Ishikawa (cell line): ENCODE results near the gene SRRM3.

Source experiments
- CEBPB ChIP-seq: IDR thresholded peaks from 2 replicates; pipeline ENCODE4 v1.6.1; 2012
- CREB1 ChIP-seq: IDR thresholded peaks from 2 replicates; pipeline ENCODE4 v1.6.1; 2012; ENCODE audit warnings: low read depth
- EGR1 ChIP-seq: IDR thresholded peaks from 2 replicates; pipeline ENCODE4 v1.6.1; 2012
- EP300 ChIP-seq: IDR thresholded peaks from 2 replicates; pipeline ENCODE4 v1.6.1; 2012; ENCODE audit warnings: borderline replicate concordance
- FOXM1 ChIP-seq: IDR thresholded peaks from 2 replicates; pipeline ENCODE4 v1.6.1; 2012; ENCODE audit warnings: low read depth, borderline replicate concordance
- NFIC ChIP-seq: IDR thresholded peaks from 2 replicates; pipeline ENCODE4 v1.6.1; 2012
- RAD21 ChIP-seq: IDR thresholded peaks from 2 replicates; pipeline ENCODE4 v1.6.1; 2012; ENCODE audit warnings: low read depth
- TAF1 ChIP-seq: IDR thresholded peaks from 2 replicates; pipeline ENCODE4 v1.6.1; 2012; ENCODE audit warnings: low read depth, mild to moderate bottlenecking
- TCF12 ChIP-seq: IDR thresholded peaks from 2 replicates; pipeline ENCODE4 v1.6.1; 2012; ENCODE audit warnings: low read depth
- TEAD4 ChIP-seq: IDR thresholded peaks from 2 replicates; pipeline ENCODE4 v1.6.1; 2012
- YY1 ChIP-seq: IDR thresholded peaks from 2 replicates; pipeline ENCODE4 v1.6.1; 2012; ENCODE audit warnings: low read depth
- ZBTB7A ChIP-seq: IDR thresholded peaks from 2 replicates; pipeline ENCODE4 v1.6.1; 2012; ENCODE audit warnings: low read depth
- TF ChIP-seq, protein P1 (sequence below): IDR thresholded peaks from 2 replicates; pipeline ENCODE4 v1.6.1; 2012; ENCODE audit warnings: low read depth, mild to moderate bottlenecking
- TF ChIP-seq, protein P2 (sequence below): IDR thresholded peaks from 2 replicates; pipeline ENCODE4 v1.6.1; 2012
- TF ChIP-seq, protein P3 (sequence below): IDR thresholded peaks from 2 replicates; pipeline ENCODE4 v1.6.1; 2012

Gene SRRM3

DNA sequence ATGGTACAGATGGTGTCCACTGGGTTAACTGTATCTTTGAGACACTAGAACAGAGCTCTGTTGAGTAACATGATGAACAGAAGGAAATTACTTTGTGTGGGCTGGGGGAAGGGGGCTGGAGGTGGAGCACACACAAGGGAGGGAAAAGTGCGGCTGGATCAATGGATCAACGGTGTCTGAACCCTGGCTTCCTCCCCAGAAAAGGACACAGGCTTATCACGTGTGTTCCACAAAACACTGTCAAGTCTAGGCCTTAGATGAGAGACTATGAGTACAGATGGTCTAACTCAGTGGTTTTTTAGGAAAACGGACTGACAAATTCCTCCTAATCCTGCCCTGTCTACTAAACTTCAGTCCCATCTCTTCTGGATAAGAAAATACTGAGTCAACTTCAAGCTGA, 128.6 kb downstream of the SRRM3 start:
- no peak for TF ChIP-seq TAF1
- TF ChIP-seq TEAD4, result no peak
- no peak for TF ChIP-seq ZBTB7A
- no peak for TF ChIP-seq TCF12
- TF ChIP-seq CEBPB, result no peak
- TF ChIP-seq, protein P1, sequence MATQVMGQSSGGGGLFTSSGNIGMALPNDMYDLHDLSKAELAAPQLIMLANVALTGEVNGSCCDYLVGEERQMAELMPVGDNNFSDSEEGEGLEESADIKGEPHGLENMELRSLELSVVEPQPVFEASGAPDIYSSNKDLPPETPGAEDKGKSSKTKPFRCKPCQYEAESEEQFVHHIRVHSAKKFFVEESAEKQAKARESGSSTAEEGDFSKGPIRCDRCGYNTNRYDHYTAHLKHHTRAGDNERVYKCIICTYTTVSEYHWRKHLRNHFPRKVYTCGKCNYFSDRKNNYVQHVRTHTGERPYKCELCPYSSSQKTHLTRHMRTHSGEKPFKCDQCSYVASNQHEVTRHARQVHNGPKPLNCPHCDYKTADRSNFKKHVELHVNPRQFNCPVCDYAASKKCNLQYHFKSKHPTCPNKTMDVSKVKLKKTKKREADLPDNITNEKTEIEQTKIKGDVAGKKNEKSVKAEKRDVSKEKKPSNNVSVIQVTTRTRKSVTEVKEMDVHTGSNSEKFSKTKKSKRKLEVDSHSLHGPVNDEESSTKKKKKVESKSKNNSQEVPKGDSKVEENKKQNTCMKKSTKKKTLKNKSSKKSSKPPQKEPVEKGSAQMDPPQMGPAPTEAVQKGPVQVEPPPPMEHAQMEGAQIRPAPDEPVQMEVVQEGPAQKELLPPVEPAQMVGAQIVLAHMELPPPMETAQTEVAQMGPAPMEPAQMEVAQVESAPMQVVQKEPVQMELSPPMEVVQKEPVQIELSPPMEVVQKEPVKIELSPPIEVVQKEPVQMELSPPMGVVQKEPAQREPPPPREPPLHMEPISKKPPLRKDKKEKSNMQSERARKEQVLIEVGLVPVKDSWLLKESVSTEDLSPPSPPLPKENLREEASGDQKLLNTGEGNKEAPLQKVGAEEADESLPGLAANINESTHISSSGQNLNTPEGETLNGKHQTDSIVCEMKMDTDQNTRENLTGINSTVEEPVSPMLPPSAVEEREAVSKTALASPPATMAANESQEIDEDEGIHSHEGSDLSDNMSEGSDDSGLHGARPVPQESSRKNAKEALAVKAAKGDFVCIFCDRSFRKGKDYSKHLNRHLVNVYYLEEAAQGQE, result no peak
- no peak for TF ChIP-seq NFIC
- TF ChIP-seq EP300, result no peak
- TF ChIP-seq, protein P2, sequence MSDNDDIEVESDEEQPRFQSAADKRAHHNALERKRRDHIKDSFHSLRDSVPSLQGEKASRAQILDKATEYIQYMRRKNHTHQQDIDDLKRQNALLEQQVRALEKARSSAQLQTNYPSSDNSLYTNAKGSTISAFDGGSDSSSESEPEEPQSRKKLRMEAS, result no peak
- TF ChIP-seq, protein P3, sequence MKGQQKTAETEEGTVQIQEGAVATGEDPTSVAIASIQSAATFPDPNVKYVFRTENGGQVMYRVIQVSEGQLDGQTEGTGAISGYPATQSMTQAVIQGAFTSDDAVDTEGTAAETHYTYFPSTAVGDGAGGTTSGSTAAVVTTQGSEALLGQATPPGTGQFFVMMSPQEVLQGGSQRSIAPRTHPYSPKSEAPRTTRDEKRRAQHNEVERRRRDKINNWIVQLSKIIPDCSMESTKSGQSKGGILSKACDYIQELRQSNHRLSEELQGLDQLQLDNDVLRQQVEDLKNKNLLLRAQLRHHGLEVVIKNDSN, result no peak

DNA sequence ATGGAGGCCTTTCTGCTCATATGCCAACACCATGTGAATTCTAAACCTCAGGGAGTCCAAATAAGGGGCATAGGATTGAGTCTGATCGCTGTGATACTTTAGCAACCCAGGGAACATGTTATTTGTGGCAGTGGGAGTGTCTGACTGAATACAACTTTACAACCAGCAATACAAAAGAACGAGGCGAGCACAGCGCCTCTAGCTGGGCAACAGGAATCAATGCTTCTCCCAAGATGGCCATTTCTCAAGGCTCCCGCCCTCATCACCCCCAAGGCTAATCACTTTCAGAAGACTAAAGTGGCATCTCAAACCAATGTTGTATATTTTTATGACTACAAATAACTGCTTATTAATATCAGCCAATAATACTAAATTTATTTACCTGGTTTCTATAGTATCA, 129.0 kb downstream of the SRRM3 start:
- TF ChIP-seq TAF1 (no peak), ZBTB7A (no peak), TEAD4 (no peak), CEBPB (no peak)
- TF ChIP-seq, protein P3, result no peak

DNA sequence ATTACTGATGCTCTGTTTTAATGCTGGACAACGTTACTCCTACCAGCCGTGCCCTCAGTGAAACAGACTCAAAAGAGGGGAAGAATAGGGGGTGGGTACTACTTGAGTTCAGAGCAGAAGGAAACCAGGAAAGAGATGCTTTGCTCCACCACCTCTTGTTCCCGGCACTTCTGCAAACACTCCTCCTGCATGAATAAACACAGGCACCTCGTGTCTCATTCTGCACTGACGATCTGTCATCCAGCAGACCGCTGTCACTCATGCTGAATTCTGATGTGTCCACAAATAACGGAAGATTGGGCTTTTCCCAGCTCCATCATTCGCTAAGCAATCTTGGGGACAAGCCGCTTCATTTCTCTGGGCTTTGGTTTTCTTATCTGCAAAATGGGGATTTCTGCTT, 130.4 kb downstream of the SRRM3 start:
- TF ChIP-seq, protein P3, result no peak
- TF ChIP-seq RAD21, result no peak
- TF ChIP-seq NFIC, result no peak
- TF ChIP-seq TEAD4, result no peak
- no peak for TF ChIP-seq YY1
- no peak for TF ChIP-seq CREB1
- no peak for TF ChIP-seq EP300
- TF ChIP-seq, protein P1, result no peak
- no peak for TF ChIP-seq CEBPB
- TF ChIP-seq, protein P2, result no peak
- TF ChIP-seq EGR1, result no peak
- TF ChIP-seq TAF1, result no peak
- no peak for TF ChIP-seq TCF12
- no peak for TF ChIP-seq FOXM1
- TF ChIP-seq ZBTB7A, result no peak

DNA sequence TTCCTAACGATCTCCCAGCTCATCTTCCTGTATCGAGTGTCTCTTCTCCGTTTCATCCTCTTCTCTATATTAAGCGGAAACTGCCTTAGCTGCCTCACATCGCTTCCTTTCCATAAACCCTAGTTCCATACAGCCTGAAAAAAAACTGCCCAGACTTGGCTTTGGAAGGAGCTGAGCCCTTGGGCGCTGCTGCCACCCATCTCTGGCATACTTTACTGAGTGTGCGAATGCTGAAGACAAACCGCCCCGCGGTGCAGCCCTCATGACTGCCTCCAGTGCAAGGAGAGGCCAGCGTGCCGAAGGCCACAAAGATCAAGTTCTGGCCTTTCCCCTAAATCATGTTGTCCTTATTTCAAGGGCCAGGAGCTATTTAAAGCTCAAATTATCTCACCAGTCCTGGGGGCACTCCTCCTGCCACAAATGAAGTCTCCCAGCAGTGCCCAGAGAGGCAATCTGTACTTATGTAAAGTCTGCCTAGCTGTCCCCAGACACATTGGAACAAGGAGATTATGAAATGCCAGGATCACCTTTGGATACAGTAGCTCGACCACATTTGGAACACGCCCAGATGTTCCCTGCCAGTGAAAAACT, 131.9 kb downstream of the SRRM3 start:
- TF ChIP-seq RAD21 (no peak), NFIC (no peak), TAF1 (no peak), EGR1 (no peak), ZBTB7A (no peak), TEAD4 (no peak), TCF12 (no peak)

DNA sequence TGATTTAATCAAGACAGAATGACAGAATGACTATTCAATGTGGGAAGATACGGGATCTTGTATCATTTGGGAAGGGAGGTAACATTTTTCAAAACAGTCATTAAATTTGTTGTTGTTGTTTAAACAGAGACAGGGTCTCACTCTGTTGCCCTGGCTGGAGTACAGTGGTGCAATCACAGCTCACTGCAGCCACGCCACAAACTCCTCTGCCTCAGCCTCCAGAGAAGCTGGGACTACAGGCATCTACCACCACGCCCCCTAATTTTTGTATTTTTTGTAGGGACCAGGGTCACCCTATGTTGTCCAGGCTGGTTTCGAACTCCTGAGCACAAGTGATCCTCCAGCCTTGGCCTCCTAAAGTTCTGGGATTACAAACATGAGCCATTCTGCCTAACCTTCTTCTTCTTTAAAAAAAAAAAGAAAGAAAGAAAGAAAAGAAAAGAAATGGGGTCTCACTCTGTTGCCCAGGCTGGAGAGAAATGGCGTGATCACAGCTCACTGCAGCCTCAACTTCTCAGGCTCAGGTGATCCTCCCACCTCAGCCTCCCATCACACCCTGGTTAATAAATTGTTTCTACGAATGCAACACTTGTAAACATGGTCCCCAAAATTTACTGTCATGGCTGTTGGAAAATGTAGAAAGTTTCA, 132.7 kb downstream of the SRRM3 start:
- no peak for TF ChIP-seq TAF1
- TF ChIP-seq, protein P1, result no peak
- TF ChIP-seq, protein P3, result no peak
- TF ChIP-seq, protein P2, result no peak
